Renal cortex interstitium (tissue), 11 donors: ENCODE results near the gene TBX15. TPM values are rescaled to one million over a fixed set of nuclear protein-coding genes. Genes with fewer than 3 reads are reported as not detected.

Experiments used
- DNase-seq, 11 donors: peaks; one replicate each; pipeline ENCODE4 v3.0.0-alpha.2; 2013; ENCODE audit warnings: low read depth in 9 of 11, low spot score in 4 of 11; ENCODE audit errors: extremely low read depth in 1 of 11
- polyA plus RNA-seq, 3 donors: library from polyadenylated mRNA; unstranded; fragments of 120-200 nt; gene quantifications; one replicate each; pipeline ENCODE4 v1.2.1, GENCODE V29; 2013; ENCODE audit not compliant: insufficient read length in 3 of 3

TBX15 gene
- polyA plus RNA-seq, 3 donors, result 0.18 to 0.39 (median 0.24) TPM

GRCh38 chr1:119003413-119004128, 15.4 kb upstream of the TBX15 start:
- no peak for DNase-seq

- DNase-seq, result no peak
Measured at GRCh38 chr1:119002028-119002686, 14.0 kb upstream of the TBX15 start.

GRCh38 chr1:119001181-119002027, 13.3 kb upstream of the TBX15 start:
- DNase-seq, result no peak

- DNase-seq, result no peak
Measured at GRCh38 chr1:119000371-119001180, 12.4 kb upstream of the TBX15 start.

GRCh38 chr1:118999348-119000071, 11.4 kb upstream of the TBX15 start:
- no peak for DNase-seq

- no peak for DNase-seq
Measured at GRCh38 chr1:118998171-118998570, 10.0 kb upstream of the TBX15 start.

GRCh38 chr1:118997225-118997624, 9.1 kb upstream of the TBX15 start:
- no peak for DNase-seq

- DNase-seq, result no peak
Measured at GRCh38 chr1:118995312-118996016, 7.3 kb upstream of the TBX15 start.

- no peak for DNase-seq
Measured at GRCh38 chr1:118993700-118994026, 5.5 kb upstream of the TBX15 start.

- DNase-seq, result no peak
Measured at GRCh38 chr1:118992868-118993699, 4.9 kb upstream of the TBX15 start.

- no peak for DNase-seq
Measured at GRCh38 chr1:118992237-118992825, 4.2 kb upstream of the TBX15 start.

- DNase-seq, result no peak
Measured at GRCh38 chr1:118991448-118991847, 3.3 kb upstream of the TBX15 start.

- no peak for DNase-seq
Measured at GRCh38 chr1:118990513-118991152, 2.5 kb upstream of the TBX15 start.

- DNase-seq, result no peak
Measured at GRCh38 chr1:118989878-118990378, 1.8 kb upstream of the TBX15 start.

- DNase-seq, result no peak
Measured at GRCh38 chr1:118989006-118989815, 1.1 kb upstream of the TBX15 start.
